Breast epithelium (tissue), 4 donors: ENCODE results near the gene ACER1. TPM values are rescaled to one million over a fixed set of nuclear protein-coding genes. Genes with fewer than 3 reads are reported as not detected.

ENCODE experiments used
- DNase-seq, 2 donors: peaks; one replicate each; pipeline ENCODE4 v3.0.0-alpha.2; 2019; ENCODE audit warnings: low spot score in 2 of 2
- H3K27ac ChIP-seq, 2 donors: fragments of 200-600 bp; sonication (generic) in 1 of 2; one replicate each; pipeline ENCODE4 v1.5.1; 2016 to 2019; ENCODE audit warnings: mild to moderate bottlenecking in 1 of 2
- H3K27me3 ChIP-seq, 2 donors: fragments of 200-600 bp; sonication (generic) in 1 of 2; one replicate each; pipeline versions ENCODE4 v1.5.1 to v1.6.0; 2017 to 2019; ENCODE audit warnings: control low read depth in 1 of 2, mild to moderate bottlenecking in 1 of 2
- H3K36me3 ChIP-seq: fragments of 200-600 bp; one replicate; pipeline ENCODE4 v1.5.1; 2019
- H3K4me1 ChIP-seq, 2 donors: fragments of 200-600 bp; sonication (generic); one replicate each; pipeline ENCODE4 v1.5.1; 2016 to 2019; ENCODE audit warnings: control low read depth in 1 of 2
- H3K4me3 ChIP-seq, 3 donors: fragments of 200-600 bp; sonication (generic); 1 replicate in 2 of 3; 2 replicates in 1 of 3; pipeline ENCODE4 v1.5.1; 2016 to 2019; ENCODE audit warnings: mild to moderate bottlenecking in 3 of 3, moderate library complexity in 2 of 3
- H3K9me3 ChIP-seq, 2 donors: fragments of 200-600 bp; sonication (generic) in 1 of 2; one replicate each; pipeline ENCODE4 v1.5.1; 2016 to 2019; ENCODE audit warnings: control low read depth in 1 of 2
- CTCF ChIP-seq, 3 donors: fragments of 450-650 bp; IDR thresholded peaks; one replicate each; pipeline ENCODE4 v1.5.1; 2016 to 2017; ENCODE audit warnings: antibody characterized with exemption in 3 of 3, mild to moderate bottlenecking in 3 of 3, moderate library complexity in 3 of 3
- POLR2A ChIP-seq: fragments of 450-650 bp; IDR thresholded peaks from one replicate; pipeline ENCODE4 v1.6.1; 2016; ENCODE audit warnings: antibody characterized with exemption, mild to moderate bottlenecking, moderate library complexity
- POLR2AphosphoS5 ChIP-seq, 3 donors: sonication (generic); formaldehyde crosslinking; IDR thresholded peaks; one replicate each; pipeline ENCODE4 v1.6.1; 2017; ENCODE audit warnings: antibody characterized with exemption in 3 of 3
- intact Hi-C: fragments of 100-400 bp; cut with DNase I; formaldehyde crosslinking; loops from one replicate; pipeline ENCODE4 v1.15.1; 2023; ENCODE audit warnings: low total_unique reads
- total RNA-seq, 3 donors: library from RNA; depleted of rRNA; stranded (reverse); fragments of >200 nt; gene quantifications; one replicate each; pipeline ENCODE4 v1.1.0, GENCODE V29; 2016

The ACER1 gene
- total RNA-seq, 3 donors from 2014 or later = 0.33 TPM; not detected in 2

DNA sequence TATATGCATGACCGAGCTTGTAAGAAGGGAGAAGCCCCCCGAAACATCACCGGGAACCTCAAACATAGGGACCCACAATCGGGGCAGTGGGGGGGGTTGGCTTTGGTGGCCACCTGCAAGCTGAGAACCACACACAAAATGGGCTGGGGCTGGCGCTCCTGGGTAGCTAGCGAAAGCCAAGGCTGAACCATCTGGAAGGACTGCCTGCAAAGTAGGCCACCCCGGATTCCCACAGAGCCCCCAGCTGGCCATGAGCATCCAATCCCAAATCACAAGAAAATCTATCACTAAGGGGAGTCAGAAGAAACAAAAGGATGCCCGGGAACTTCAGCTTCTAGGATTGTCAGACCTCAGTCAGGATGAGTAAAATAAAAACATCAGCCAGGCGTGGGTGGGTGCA is 45.1 kb upstream of the ACER1 start:
- intact Hi-C loops = loop anchor here (2.0 kb wide), 1 partner anchor 48 kb away; no protein-coding TSS in a partner anchor

GRCh38 chr19:6378041-6378440 is 44.6 kb upstream of the ACER1 start:
- intact Hi-C loops = loop anchor here (2.0 kb wide), 1 partner anchor 49 kb away; no protein-coding TSS in a partner anchor
- H3K36me3 ChIP-seq = peaks cover 20% of the 10 kb centered on the region
- no peak overlapping the region for H3K4me3 ChIP-seq
- no peak for TF ChIP-seq POLR2AphosphoS5 (IDR thresholded peaks at IDR 0.05)
- no peak for TF ChIP-seq CTCF (IDR thresholded peaks at IDR 0.05)
- TF ChIP-seq POLR2A = no peak
- H3K27me3 ChIP-seq = no peaks in the 10 kb centered on the region
- DNase-seq = peak in 1 of 2 donors; percentile 58
- no peaks in the 10 kb centered on the region for H3K9me3 ChIP-seq
- no peak overlapping the region for H3K27ac ChIP-seq
- H3K4me1 ChIP-seq = peaks cover 0 to 6% of the 10 kb centered on the region in 2 donors

More for the DNA sequence above, 45.1 kb upstream of the ACER1 start:
- H3K27me3 ChIP-seq = no peaks in the 10 kb centered on the region
- no peaks in the 10 kb centered on the region for H3K9me3 ChIP-seq
- H3K27ac ChIP-seq = no peak overlapping the region
- H3K36me3 ChIP-seq = peaks cover 20% of the 10 kb centered on the region
- TF ChIP-seq POLR2A (no peak), CTCF (IDR thresholded peaks at IDR 0.05) (no peak), POLR2AphosphoS5 (IDR thresholded peaks at IDR 0.05) (no peak)
- no peak overlapping the region for H3K4me3 ChIP-seq
- peaks cover 0 to 6% of the 10 kb centered on the region in 2 donors for H3K4me1 ChIP-seq
- no peak for DNase-seq

DNA sequence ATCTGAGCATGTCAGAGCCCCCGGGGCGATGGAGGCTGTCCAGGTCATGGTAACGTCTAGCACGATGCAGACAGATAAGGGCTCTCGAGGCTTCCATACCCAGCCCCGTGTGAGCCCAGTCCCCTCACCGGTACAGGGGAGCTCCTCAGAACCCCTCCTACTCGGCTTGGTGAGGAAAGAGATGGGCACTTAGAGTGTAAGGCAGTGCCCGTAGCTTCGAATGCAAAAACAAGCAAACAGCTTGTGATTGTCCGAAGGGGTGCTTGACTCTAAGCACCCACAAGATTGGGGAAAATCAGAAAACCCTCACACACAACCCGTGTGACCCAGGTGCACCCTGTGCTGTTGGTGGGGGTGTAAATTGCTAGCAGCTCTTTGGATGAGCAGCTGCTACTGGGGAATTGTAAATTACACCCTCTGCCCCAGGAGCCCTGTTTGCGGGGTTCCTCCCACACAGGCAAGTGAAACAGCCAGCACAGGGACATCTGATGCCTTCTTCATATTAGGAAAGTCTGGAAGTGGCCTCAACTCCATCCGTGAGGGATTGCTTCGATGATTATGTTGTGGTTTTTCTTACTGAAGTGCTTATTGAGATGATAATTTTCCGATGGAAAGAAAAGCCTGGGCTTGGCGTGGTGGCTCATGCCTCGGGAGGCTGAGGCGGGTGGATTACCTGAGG is 43.2 kb upstream of the ACER1 start:
- TF ChIP-seq POLR2AphosphoS5 (IDR thresholded peaks at IDR 0.05) (no peak), CTCF (IDR thresholded peaks at IDR 0.05) (no peak), POLR2A (no peak)
- no peak overlapping the region for H3K4me3 ChIP-seq
- DNase-seq = no peak
- peak overlapping the region in 1 of 2 donors; percentile 9 for H3K27ac ChIP-seq
- intact Hi-C loops = no loop called here
- no peaks in the 10 kb centered on the region for H3K27me3 ChIP-seq
- H3K9me3 ChIP-seq = no peaks in the 10 kb centered on the region
- H3K4me1 ChIP-seq = peaks cover 0 to 6% of the 10 kb centered on the region in 2 donors
- peaks cover 20% of the 10 kb centered on the region for H3K36me3 ChIP-seq

DNA sequence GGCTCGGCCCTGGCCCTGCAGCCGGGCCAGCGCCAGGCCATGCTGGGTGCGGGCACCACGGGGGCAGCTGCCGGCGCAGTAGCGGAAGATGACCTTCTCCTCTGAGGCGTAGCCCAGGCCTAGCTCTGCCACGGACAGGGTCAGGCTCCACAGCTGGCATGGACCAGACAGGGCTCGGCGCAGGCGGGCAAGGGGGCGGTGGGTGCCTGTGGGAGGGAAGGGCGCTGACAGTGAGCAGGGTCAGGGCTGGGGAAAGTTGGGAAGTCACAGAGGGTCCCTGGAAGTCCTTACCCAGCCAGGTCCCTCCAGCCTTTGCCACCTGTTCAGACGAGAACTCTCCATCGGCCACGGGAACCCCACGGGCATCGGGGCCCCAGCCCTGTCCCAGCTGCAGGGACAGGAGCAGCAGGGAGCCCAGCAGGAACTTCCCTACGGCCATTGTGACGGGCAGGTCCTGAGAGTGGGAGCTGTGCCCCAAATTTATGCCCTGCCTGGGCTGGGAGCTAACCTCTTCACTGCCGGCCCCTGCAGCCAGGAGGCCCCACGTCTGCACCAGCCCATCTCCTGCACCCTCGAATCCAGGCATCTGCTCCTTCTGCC is 42.1 kb upstream of the ACER1 start, which contains the start of gene PSPN:
PSPN (minus strand) TSS at position 523 of the 600 bp plus-strand sequence; CDS start at position 439, 84 bp downstream.
- DNase-seq = no peak
- intact Hi-C loops = no loop called here
- peaks cover 10% of the 10 kb centered on the region for H3K36me3 ChIP-seq
- H3K27me3 ChIP-seq = no peaks in the 10 kb centered on the region
- H3K4me3 ChIP-seq = no peak within 1 kb of the TSS
- peaks cover 0 to 6% of the 10 kb centered on the region in 2 donors for H3K4me1 ChIP-seq
- peak within 1 kb of the TSS in 1 of 2 donors; percentile 98 for H3K27ac ChIP-seq
- TF ChIP-seq POLR2AphosphoS5 (IDR thresholded peaks at IDR 0.05) (no peak), CTCF (IDR thresholded peaks at IDR 0.05) (no peak), POLR2A (no peak)
- H3K9me3 ChIP-seq = no peaks in the 10 kb centered on the region
